Fibroblast of skin of right quadriceps (primary cell): ENCODE data around the gene PKNOX2.

Experiments
- DNase-seq: peaks from one replicate; pipeline ENCODE4 v3.0.0-alpha.2; 2013

The PKNOX2 gene

DNA sequence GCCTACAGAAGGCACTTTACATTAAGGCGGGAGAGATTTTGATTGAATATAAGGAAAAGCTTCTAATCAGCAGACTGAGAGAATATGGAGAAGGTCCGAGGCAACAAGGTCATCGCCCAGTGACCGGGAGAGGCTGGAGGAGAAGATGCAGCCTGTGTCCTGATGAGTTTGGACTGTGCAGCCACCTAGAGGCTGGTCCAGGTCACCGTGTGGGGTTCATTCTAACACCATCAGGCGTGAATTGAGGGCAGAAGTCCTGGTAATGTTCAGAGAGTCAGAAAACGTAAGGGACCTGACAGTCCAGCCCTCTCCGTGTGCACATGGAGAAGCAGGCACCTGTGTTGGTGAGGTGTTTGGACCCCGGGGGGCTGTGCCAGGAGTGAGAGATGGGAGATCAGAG lies 228.8 kb downstream of the PKNOX2 start:
- DNase-seq: no peak

DNA sequence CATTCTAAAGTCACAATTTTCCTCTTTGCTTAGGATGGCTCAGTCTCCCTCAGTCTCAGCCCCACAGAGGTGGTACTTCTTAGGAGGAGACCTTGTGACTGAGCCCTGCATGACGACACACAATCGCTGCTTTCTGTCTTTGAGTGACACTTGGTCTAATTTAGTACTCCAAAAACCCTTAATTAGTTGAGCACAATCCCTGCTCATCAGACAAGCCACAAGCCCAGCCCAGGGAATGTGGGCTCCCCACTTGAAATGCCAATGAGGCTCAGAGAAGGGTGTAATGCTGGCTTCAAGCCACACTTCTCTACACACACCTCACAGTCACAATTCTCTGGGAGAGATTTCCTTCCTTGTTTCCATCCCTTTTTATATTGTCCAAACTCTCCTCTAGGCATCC lies 229.7 kb downstream of the PKNOX2 start:
- DNase-seq: no peak

DNA sequence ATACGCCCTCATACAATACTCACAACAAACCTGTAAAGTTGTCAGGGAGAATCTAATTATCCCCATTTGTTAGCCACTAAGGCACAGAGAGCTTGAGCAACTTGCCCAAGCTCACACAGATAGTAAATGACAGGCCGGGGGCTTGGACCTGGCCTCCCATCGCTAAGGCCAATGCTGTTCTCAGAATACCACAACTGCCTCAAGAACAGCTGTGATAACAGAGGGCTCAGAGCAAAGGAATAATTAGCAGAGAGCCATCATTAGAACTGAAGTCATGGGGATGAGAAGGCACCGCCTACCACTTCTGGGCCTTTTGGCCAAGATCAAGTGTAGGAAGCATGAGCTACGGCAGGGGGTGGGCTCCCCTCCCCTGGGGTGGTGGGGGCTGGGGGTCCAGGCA lies 232.9 kb downstream of the PKNOX2 start:
- no peak for DNase-seq

DNA sequence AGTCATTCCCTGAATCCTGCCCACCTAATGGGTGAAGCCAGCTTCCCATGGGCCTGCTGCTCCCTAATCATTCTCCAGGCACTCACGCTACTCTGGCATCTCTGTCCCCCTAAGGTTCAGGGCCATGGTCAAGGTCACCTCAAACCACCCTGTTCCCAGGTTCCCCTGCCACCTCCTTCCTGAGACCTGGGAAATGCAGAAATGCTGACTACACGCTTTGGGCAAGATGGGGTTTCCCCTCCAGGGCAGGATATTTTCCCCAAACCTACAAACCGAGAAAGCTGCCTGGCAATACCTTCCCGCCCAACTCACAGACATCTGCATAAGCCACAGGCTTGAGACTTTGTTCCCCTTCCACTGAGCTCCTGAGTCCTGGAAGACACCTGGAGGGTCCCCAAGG lies 233.9 kb downstream of the PKNOX2 start:
- no peak for DNase-seq

DNA sequence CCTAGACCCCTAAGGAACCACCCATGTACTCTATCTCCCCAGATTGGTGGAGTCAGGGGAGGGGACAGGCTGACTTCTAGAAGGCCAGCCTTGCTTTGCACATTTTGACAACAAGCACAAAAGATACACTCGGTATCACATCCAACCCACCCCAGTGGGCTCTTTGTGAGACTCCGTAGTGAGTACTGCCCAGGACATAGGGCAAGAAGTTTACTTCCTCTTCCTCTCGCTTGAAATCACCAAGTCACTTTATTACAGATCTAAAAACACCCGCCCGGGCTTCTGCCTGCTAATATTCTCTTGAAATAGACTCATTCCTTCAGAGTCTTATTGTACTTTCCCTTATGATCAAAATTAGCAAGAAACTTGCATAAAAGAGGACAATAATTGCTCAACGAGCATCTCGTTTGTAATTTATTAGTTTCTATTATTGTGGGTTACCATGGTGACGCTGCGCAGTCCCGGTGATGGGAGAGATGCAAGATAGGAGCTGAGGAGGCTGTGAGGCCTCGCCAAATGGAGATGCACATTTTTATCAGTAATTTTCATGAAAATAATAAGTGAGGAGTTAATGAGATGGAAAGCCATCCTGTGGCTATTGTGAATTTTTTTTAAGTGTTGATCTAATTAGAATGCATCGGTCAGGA lies 234.6 kb downstream of the PKNOX2 start:
- DNase-seq: no peak

DNA sequence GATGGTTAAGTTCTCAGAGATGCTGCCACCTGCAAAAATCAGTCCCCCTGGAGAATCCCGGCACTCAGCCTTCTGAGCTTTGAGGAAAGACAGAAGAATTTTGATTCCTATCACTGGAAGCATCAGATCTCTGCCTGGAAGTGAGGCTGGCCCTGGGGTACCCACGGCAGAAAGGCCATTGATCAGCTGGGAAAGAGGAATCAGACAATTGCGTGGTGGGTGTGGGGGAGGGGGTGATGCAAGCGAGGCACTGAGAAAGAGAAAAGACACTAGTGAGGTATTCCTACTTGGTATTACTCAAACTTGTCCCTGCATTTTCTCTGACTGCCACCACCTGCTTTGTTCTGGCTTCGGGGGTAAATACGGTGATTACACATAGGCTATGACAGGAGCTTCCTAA lies 235.4 kb downstream of the PKNOX2 start:
- DNase-seq: no peak

DNA sequence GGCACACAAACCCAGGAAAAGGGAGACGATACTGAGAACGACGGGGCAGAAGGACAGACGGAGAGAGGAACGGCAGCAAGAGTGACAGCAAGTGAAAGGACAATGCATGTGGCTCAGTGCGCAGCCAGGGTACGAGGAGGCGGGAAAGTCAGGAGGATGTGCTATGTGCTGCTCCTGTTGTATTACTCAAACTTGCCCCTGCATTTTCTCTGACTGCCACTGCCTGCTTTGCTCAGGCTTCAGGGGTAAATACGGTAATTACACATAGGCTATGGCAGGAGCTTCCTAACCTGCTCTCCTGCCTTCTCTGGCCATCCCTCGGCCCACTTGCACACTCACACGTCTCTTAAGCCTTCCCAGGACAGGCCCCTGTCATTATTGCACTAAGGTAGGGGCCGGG lies 236.7 kb downstream of the PKNOX2 start:
- no peak for DNase-seq

DNA sequence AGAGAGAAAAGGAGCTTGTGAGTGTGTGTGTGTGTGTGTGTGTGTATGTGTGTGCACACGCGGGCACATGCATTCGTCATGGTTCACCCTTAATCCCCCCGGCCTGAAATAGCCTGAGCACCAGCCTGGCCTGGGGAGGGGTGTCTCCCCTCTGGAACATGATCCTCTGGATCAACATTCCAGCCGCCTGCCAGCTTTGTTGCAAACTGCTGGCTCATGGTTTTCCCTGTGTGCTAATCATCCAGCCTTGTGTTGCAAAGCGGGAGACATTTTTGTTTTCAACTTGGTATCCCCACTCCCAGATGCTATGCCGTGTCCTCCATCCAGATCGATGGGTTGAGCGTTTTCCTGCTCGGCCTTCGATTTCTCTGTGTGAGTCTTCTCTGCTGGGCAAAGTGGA lies 237.2 kb downstream of the PKNOX2 start:
- peak; percentile 14 for DNase-seq

DNA sequence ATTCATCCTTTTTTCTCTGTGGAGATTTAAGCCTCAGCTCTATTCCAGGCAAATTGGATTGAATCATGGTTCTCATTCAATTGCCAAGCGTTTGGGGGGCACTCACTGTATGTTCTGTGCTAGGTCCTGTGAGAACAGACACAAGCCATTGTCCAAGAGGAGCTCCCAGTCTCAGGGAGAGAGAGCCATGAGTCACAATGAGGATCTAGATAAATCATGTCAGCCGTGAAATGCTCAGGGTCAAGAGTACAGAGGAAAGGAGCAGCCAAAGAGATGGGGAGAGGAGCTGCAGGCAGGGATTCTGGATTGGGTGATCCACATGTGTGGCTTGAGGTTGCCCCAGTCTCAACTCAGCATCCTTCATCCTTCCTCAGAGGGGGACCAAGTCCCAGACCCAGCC lies 237.9 kb downstream of the PKNOX2 start:
- DNase-seq: peak; percentile 50

DNA sequence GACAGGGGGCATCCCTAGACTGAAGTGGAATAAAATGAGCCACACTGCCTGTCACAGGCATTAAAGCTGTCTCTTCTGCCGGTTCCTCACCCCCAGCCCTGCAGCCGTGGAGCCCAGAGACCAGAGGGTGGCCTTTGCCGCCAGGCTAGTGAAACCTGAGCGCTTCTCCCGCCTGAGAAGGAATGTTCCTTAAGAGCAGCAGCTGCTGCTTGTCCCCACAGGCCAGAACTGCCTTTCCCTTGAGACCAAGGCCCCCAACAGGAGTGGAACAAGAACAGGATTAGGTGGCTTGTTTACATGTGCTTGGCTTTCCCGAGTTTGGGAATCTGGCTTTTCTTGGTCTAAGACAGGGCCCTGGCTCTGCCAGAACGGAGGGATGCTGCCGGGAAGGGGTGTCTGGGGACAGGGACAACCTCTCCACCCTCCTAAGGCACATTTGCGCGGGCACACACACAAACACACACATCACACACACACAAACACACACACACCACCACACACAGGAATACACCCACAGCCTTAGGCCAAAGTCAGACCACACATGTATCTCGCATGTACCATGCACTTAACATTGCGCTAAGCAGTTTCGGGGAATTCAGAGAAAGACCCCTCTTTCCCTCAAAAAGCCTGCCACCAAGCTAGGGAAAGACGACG lies 239.7 kb downstream of the PKNOX2 start:
- DNase-seq: no peak

DNA sequence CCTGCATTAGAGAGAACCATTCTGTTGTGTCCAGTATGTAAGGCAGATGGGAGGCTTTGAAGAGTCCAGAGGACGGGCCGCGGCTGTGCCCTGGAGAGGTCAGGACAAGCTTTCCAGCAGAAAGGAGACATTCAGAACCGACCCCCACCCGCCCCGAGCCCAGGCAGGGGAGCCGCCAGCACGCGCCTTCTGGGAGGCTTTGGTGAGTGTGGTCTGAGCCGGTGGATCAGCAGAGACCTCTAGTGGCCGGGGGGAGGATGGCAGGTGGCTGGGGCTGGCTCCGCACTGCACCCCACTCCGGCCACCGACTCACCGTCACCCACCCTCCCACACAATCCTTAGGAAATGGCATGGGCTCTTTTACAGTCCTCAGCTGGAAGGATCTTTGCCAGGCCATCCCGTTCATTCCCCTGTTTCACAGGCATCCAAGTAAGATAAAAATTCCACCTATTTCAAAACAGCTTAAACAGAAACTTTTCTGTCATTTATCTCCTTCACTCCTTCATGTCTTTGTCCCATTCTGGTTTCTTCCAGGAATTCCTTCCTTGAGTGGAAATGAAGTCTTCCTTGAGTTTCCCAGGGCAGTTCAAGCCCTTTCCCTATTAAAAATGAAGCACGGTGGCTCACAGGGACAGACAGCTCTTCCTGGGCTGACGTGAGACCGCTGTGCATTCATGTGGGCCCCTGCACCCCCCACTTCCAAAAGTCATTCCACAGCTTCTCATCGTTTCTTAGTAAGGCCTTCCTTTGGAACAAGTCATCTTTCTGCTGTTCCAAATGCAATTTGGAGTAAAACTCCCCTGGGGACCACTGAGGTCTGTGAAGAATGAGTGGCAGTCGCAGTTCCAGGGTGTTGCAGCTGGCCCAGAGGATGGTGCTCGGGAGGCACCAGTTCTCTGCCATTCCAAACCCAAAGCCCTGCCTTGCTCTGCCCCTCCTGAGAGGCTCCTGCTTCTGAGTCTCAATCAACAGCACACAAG lies 240.6 kb downstream of the PKNOX2 start:
- DNase-seq: peak; percentile 39

DNA sequence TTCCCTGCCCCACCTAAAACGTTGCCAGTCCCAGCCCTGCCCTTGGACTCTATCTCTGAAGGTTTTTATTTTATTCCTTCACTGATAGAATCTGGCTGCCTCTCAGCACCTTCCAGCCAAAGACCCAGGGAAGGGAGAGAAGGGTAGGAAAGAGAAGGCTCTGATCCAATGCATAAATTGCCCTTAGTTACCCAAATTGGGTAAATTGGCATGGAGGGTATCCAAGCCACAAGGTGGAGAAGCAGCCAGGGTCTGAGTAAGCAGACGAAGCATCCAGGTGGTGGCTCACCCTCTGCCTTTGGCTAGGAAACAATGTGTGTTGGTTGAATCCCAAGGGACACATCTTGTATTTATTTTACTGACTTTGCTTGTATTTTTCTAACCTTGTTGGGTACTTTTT lies 242.5 kb downstream of the PKNOX2 start:
- no peak for DNase-seq

DNA sequence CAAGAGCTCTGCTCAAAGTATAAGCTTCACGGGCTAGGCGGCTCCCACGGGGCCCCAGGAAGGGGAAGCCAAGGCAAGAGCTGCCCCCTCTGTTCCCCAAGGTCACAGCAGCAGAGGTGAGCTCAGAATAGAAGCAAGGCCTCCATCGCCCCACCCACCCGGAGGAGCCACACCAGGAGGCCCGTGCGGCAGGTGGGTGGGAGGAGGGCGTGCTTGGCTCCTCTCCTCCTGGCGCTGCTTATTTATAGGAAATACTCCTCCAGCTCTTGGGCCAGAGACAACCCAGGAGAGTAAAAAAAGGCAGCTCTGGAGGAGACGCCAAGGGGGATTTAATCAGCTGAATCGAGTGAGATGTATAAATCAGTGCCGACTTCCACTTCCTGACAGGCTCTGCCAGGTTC lies 243.8 kb downstream of the PKNOX2 start:
- DNase-seq: no peak

DNA sequence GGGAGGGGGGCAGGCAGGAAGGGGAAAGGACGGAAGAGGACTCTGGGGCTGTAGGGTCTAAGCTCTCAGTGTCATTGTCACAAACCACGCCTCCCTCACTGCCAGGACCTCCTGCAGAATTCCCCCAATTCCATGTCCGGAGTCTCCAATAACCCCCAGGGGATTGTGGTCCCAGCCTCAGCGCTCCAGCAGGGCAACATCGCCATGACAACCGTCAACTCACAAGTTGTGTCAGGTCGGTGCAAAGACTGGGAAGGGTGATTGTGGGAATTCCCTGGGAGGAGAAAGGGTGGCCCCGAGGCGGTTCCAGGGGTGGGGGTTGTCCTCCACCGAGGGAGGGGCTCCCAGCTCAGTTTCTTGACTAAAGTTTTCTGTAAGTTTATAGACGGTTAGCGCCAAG lies 245.5 kb downstream of the PKNOX2 start:
- peak; percentile 36 for DNase-seq

DNA sequence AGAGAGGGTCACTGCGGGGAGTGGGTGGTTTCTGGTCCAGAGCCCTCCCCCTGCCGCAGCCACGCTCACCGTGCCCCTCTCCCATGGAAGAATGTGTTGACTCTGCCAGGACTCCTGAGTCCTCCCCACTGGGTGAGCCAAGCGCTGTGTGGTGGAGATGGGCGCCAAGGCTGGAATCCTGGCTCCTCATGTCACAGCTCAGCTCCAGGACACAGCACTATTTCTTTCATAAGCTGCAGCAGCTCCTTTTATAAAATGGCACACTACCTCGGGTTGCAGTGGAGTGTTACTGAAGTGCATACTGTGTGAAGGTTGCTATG lies 247.6 kb downstream of the PKNOX2 start:
- DNase-seq: no peak

DNA sequence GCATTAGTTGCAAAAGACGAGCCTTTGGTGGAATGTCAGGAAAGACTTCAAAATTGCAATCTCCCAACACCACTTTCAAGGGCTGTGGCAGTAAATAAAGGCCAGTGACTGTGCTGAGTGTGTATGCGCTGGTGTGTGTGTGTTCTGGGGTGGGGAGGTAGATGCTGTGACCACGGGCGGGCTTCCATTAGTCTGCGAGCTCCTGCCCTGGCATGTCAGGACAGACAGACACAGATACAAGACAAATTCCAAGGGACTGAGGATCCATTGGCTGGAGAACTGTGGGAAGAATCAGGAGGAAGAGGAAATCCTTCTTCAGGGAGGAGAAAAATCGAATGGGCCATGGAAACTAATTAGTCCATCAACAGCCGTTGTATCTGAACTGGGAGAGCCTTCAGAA lies 248.0 kb downstream of the PKNOX2 start:
- no peak for DNase-seq

DNA sequence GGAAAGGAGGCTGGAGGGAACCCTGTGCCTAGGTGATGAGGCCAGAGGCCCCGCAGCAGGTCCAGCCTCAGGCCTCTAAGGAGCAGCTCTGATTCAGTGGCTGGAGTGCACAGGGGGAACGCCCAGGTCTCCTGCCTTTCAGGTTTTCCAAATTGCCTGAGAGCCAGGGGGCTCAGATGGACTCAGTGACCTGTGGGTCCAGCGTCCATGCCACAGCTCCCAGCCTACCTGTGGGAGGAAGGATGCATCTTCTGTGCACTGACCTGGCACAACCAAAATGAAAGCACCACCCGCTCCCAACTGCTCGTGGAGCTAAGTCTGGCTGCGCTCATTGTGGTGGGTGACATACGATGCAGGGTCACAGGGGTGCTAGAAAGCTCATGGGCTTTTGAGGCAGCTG lies 248.7 kb downstream of the PKNOX2 start:
- no peak for DNase-seq

DNA sequence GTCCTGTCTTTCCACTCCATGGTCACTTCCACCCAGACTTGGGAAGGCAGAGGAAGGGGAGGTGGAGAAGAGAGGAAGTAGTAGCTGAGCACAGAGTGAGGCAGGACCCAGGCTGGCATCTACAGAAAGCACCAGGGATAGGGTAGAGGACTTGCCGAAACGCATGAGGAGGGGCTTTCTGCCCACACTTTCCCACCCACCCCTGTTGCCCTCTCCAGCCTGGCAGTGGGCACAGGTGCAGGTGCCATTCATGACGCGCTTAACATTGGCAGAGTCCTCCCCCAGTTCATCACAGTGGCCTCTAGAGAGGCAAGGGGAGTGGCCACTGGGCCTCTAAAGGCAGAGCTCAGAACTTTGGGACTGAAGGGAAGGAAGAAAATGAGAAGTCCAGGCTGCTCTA lies 249.6 kb downstream of the PKNOX2 start:
- DNase-seq: no peak

DNA sequence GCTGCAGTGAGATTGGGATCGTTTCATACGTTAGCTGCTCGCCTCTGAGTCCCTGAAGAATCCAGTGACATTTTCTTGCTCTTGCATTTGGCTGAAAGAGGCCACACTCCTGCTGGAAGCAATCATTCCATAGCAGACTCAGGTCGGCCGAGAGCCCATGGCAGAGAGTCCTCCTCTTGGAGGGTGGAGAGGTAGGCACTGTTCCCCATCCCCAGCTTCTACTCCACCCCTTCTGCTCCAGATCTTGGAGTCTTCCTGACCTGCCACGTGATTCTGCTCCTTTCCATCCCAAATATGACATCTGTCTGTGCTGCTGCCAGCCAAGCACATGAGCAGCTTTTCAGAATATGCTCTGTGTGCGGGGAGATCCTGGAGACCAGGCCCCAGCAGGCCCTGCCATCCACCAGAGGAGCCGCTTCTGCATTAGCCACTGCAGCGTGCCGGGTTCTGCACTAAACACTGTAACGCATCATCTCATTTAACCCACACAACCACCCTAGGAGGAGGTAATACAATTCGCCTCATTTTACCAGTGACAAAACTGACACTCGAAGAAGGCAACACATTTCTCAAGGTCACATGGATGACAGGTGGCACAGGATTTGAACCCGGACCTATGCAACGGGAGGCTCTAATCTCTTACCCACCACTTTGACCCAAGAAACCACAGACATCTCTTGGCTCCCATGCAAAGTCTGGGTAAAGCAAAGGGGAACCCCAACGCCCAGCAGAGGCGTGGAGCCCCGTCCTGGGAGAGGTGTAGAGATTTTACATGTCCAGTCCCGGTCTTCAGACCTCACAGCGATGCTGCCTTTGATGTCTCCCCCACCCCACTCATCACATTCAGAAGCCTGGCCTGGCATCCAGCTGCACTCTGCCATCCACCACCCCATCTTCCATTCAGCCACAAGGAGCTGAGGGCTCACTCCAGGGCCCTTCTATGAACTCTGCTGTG lies 252.7 kb downstream of the PKNOX2 start:
- no peak for DNase-seq

DNA sequence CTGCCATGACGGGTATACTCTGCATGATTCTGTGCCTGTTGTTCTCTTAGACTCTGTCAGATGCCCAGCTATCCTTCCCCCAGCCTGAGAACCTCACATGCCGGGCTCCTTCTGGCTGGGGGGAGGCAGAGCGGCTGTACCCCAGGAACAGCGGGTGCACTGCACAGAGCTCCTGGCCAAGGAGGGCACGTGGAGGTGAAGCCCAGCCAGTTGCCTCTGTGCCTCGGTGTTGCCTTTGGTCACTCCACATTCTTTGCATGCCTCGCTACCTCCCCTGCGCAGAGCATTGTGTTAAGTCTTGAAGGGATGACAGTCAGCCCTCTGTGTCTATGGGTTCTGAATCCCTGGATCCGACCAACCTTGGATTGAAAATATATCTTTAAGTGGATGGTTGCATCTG lies 253.8 kb downstream of the PKNOX2 start:
- no peak for DNase-seq

DNA sequence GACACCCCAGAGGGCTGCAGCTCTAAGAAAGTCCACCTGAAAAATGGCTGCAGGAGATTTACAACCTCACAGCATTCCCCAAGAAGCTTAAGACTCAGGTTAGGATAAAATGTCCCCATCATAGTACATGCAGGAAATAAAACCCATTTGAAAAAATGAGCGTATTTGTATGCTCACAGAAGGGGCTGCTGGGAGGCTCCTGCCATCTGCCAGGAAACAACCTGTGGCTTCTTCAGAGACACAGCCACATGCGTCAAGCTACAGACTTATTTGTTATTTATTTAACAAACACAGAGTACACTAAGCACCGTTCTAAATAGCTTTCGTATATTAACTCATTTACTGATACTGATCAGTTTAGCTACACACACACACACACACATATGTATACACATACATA lies 258.1 kb downstream of the PKNOX2 start:
- no peak for DNase-seq

DNA sequence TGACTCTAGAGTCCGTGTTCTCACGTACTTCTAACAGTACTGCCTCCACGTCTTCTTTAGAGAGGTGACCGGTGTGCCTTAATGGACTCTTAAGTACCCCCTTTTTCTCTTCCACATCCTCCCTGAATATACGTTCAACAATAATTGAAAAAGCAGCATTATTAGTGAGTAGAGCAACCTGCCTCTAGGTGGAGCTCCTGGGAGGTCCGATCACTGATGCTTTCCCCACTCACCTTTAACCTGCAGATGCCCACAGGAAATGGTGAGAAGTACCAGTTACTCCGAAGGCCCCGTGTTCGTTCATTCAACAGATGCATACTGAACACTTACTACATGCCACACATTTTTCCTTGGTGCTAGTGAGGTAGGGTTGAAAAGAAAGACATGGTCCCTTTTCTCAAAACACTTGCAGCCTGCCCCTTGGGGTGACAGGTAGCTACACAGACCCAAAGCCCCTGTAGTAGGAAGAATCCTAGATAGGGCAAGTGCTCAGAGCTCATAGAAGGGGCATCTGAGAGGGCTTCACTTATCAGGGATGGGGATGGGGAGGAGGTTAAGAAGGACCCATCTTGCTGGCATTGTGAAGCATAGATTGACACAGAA lies 258.8 kb downstream of the PKNOX2 start:
- DNase-seq: no peak

DNA sequence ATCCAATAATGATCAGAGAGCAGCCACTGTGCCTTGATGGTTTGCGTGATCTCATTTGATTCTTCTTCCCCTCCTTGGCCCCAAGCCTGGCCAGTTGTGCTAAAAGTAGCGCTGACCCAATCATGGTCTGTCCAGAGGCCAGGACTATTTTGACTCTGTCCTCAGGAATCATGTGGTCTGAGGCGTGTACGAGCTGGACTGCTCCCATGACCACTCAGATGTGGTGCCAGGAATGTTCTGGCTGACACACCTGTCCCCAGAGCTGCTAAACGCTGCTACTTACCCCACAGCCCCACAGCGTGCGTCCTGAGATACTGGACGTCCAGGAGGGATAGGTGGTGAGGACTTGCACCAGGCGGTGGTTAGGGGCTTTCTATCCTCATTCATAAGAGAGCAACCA lies 261.1 kb downstream of the PKNOX2 start:
- DNase-seq: no peak
